ENCODE data around the gene RRP8. TPM values are rescaled to one million over a fixed set of nuclear protein-coding genes. Genes with fewer than 3 reads are reported as not detected.

Gene RRP8
- total and polyA plus RNA-seq, 2 donors (not counting 1 experiment from before 2014, with no cell fraction given): 12.1 to 13.2 TPM

DNA sequence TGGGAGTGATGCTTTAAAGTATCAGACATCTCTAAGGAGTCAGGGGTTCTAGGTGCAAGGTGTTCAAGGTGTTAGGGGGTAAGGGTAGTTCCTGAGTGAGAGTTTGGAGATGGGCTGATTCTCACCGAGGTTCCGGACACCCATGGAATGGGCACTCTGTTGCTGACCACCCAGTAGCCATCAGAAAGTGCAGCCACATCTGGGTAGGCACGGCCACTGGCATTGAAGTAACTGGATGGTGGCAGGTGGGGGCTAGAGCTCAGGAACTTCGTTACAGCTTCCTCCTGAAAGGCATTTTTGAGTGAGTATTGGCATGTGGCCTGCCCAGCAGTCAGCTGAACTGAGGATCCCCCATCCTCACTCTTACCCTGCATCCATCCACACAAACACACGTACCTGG lies 11.6 kb upstream of the RRP8 start:
- Histone ChIP-seq H4K20me1 (ENCODE audit: control insufficient read depth, extremely low read depth, insufficient read depth, low read length) (no peaks in the 10 kb centered on the region), H3K9me3 (ENCODE audit: control insufficient read depth, insufficient read depth, low read depth, low read length) (no peaks in the 10 kb centered on the region), H3K79me2 (ENCODE audit: control insufficient read depth, insufficient read depth, low read length) (peaks cover 31% of the 10 kb centered on the region), H3K36me3 (ENCODE audit: control insufficient read depth, insufficient read depth, low read length) (peaks cover 16% of the 10 kb centered on the region), H3K4me2 (ENCODE audit: extremely low read depth, insufficient read depth, low read length) (no peak overlapping the region), H2AFZ (ENCODE audit: low read length) (no peak overlapping the region), H3K4me3 (replicated peaks in 1 of 4; ENCODE audit: control extremely low read depth in 1 of 4, insufficient read depth in 1 of 4, low read depth in 3 of 4, low read length in 4 of 4) (no peak overlapping the region), H3K9ac (ENCODE audit: insufficient read depth, low read length) (no peak overlapping the region), H3K4me1 (ENCODE audit: control insufficient read depth, extremely low read depth, insufficient read depth, low read length) (peaks cover 16% of the 10 kb centered on the region), H3K27ac (ENCODE audit: insufficient read depth, low read length) (no peak overlapping the region), H3K27me3 (ENCODE audit: control insufficient read depth, insufficient read depth, low read length) (no peaks in the 10 kb centered on the region)
- TF ChIP-seq, protein P1, sequence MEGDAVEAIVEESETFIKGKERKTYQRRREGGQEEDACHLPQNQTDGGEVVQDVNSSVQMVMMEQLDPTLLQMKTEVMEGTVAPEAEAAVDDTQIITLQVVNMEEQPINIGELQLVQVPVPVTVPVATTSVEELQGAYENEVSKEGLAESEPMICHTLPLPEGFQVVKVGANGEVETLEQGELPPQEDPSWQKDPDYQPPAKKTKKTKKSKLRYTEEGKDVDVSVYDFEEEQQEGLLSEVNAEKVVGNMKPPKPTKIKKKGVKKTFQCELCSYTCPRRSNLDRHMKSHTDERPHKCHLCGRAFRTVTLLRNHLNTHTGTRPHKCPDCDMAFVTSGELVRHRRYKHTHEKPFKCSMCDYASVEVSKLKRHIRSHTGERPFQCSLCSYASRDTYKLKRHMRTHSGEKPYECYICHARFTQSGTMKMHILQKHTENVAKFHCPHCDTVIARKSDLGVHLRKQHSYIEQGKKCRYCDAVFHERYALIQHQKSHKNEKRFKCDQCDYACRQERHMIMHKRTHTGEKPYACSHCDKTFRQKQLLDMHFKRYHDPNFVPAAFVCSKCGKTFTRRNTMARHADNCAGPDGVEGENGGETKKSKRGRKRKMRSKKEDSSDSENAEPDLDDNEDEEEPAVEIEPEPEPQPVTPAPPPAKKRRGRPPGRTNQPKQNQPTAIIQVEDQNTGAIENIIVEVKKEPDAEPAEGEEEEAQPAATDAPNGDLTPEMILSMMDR (conservative IDR thresholded peaks at IDR 0.05 in 1 of 2, IDR thresholded peaks at IDR 0.05 in 1 of 2; ENCODE audit: low read depth in 1 of 2, low read length in 2 of 2): no peak
- TF ChIP-seq EZH2 (IDR thresholded peaks at IDR 0.05; ENCODE audit: low read length, missing control alignments): no peak
- no peak for DNase-seq (ENCODE audit: low read depth in 2 of 2)

DNA sequence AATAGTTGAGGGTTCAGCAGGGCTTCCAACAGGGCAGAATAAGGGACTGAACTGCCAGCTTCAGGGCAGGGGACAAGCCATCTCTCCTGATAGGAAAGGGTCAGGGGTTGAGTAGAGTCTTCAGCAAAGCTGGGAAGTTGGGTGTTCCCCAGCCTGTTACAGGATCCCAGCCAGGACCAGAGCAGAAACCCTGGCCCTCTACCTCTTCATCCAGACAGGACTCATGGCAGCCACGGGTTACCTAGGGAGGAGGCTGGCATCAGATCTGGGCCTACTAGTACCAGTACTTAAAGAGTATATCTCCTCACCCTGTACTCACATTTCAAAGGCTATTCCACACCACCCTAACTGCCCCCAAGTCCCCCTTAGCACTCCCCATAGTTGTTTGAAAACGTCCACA lies 11.0 kb upstream of the RRP8 start:
- Histone ChIP-seq H3K4me3 (replicated peaks in 1 of 4; ENCODE audit: control extremely low read depth in 1 of 4, insufficient read depth in 1 of 4, low read depth in 3 of 4, low read length in 4 of 4) (no peak overlapping the region), H2AFZ (ENCODE audit: low read length) (no peak overlapping the region), H3K36me3 (ENCODE audit: control insufficient read depth, insufficient read depth, low read length) (peaks cover 22% of the 10 kb centered on the region), H3K27me3 (ENCODE audit: control insufficient read depth, insufficient read depth, low read length) (no peaks in the 10 kb centered on the region), H4K20me1 (ENCODE audit: control insufficient read depth, extremely low read depth, insufficient read depth, low read length) (no peaks in the 10 kb centered on the region), H3K4me1 (ENCODE audit: control insufficient read depth, extremely low read depth, insufficient read depth, low read length) (peaks cover 16% of the 10 kb centered on the region), H3K9ac (ENCODE audit: insufficient read depth, low read length) (no peak overlapping the region), H3K9me3 (ENCODE audit: control insufficient read depth, insufficient read depth, low read depth, low read length) (no peaks in the 10 kb centered on the region), H3K79me2 (ENCODE audit: control insufficient read depth, insufficient read depth, low read length) (peaks cover 35% of the 10 kb centered on the region), H3K27ac (ENCODE audit: insufficient read depth, low read length) (no peak overlapping the region), H3K4me2 (ENCODE audit: extremely low read depth, insufficient read depth, low read length) (no peak overlapping the region)
- no peak for DNase-seq (ENCODE audit: low read depth in 2 of 2)
- TF ChIP-seq, protein P1 (conservative IDR thresholded peaks at IDR 0.05 in 1 of 2, IDR thresholded peaks at IDR 0.05 in 1 of 2; ENCODE audit: low read depth in 1 of 2, low read length in 2 of 2): no peak
- TF ChIP-seq EZH2 (IDR thresholded peaks at IDR 0.05; ENCODE audit: low read length, missing control alignments): no peak

GRCh38 chr11:6613496-6613895 lies 10.1 kb upstream of the RRP8 start:
- peaks cover 29% of the 10 kb centered on the region for H3K36me3 ChIP-seq (ENCODE audit: control insufficient read depth, insufficient read depth, low read length)
- no peak for TF ChIP-seq EZH2 (IDR thresholded peaks at IDR 0.05; ENCODE audit: low read length, missing control alignments)
- TF ChIP-seq, protein P1 (conservative IDR thresholded peaks at IDR 0.05 in 1 of 2, IDR thresholded peaks at IDR 0.05 in 1 of 2; ENCODE audit: low read depth in 1 of 2, low read length in 2 of 2): no peak
- no peak overlapping the region for H3K27ac ChIP-seq (ENCODE audit: insufficient read depth, low read length)

More at GRCh38 chr11:6613496-6613895, 10.1 kb upstream of the RRP8 start:
- DNase-seq (ENCODE audit: low read depth in 2 of 2): no peak
- Histone ChIP-seq H3K27me3 (ENCODE audit: control insufficient read depth, insufficient read depth, low read length) (no peaks in the 10 kb centered on the region), H3K4me1 (ENCODE audit: control insufficient read depth, extremely low read depth, insufficient read depth, low read length) (peaks cover 16% of the 10 kb centered on the region), H3K79me2 (ENCODE audit: control insufficient read depth, insufficient read depth, low read length) (peaks cover 38% of the 10 kb centered on the region), H3K9me3 (ENCODE audit: control insufficient read depth, insufficient read depth, low read depth, low read length) (no peaks in the 10 kb centered on the region), H3K4me2 (ENCODE audit: extremely low read depth, insufficient read depth, low read length) (no peak overlapping the region), H2AFZ (ENCODE audit: low read length) (no peak overlapping the region), H4K20me1 (ENCODE audit: control insufficient read depth, extremely low read depth, insufficient read depth, low read length) (no peaks in the 10 kb centered on the region), H3K4me3 (replicated peaks in 1 of 4; ENCODE audit: control extremely low read depth in 1 of 4, insufficient read depth in 1 of 4, low read depth in 3 of 4, low read length in 4 of 4) (no peak overlapping the region), H3K9ac (ENCODE audit: insufficient read depth, low read length) (no peak overlapping the region)
